HepG2 (cell line): ENCODE measurements around the gene AP5Z1. TPM values are rescaled to one million over a fixed set of nuclear protein-coding genes. Genes with fewer than 3 reads are reported as not detected.
A peak's percentile ranks its signal among the peaks of the same experiment; 100 is the strongest.

Experiments used
- ARID4A ChIP-seq: sonication (generic); formaldehyde crosslinking; IDR thresholded peaks from 2 replicates; pipeline ENCODE4 v1.5.0; 2020; ENCODE audit warnings: mild to moderate bottlenecking, missing genetic modification reagents, borderline replicate concordance
- BATF2 ChIP-seq: sonication (generic); formaldehyde crosslinking; IDR thresholded peaks from 2 replicates; pipeline ENCODE4 v1.8.0; 2022; ENCODE audit warnings: mild to moderate bottlenecking, missing genetic modification reagents, moderate library complexity
- BRCA1 ChIP-seq: sonication (generic); formaldehyde crosslinking; IDR thresholded peaks from 2 replicates; pipeline ENCODE4 v1.4.0; 2020; ENCODE audit warnings: missing genetic modification reagents
- FOXJ3 ChIP-seq: sonication (generic); formaldehyde crosslinking; IDR thresholded peaks from 2 replicates; pipeline ENCODE4 v1.4.0; 2020; ENCODE audit warnings: missing genetic modification reagents, mild to moderate bottlenecking, borderline replicate concordance
- PRDM15 ChIP-seq: sonication (generic); formaldehyde crosslinking; IDR thresholded peaks from 2 replicates; pipeline ENCODE4 v1.4.0; 2020; ENCODE audit warnings: missing genetic modification reagents
- RXRB ChIP-seq: IDR thresholded peaks from 2 replicates; pipeline ENCODE4 v1.6.1; 2016; ENCODE audit warnings: borderline replicate concordance, missing genetic modification reagents, missing compliant biosample characterization
- TBP ChIP-seq: sonication (generic); formaldehyde crosslinking; IDR thresholded peaks from 2 replicates; pipeline ENCODE4 v1.5.0; 2020; ENCODE audit warnings: missing genetic modification reagents
- TCF12 ChIP-seq, 2 experiments: fragments of 450-650 bp in 1 of 2; sonication (generic) in 1 of 2; formaldehyde crosslinking in 1 of 2; IDR thresholded peaks; 2 replicates each; pipeline versions ENCODE4 v1.6.1 to v1.8.0; 2017 to 2022; ENCODE audit warnings: antibody characterized with exemption in 1 of 2, mild to moderate bottlenecking in 1 of 2, missing genetic modification reagents in 1 of 2, moderate library complexity in 1 of 2
- ZBTB7B ChIP-seq: sonication (generic); formaldehyde crosslinking; IDR thresholded peaks from 2 replicates; pipeline ENCODE4 v1.4.0; 2020; ENCODE audit warnings: missing genetic modification reagents
- ZNF501 ChIP-seq: sonication (generic); formaldehyde crosslinking; IDR thresholded peaks from 2 replicates; pipeline ENCODE4 v1.5.1; 2020; ENCODE audit warnings: mild to moderate bottlenecking, moderate library complexity, missing genetic modification reagents
- ZNF776 ChIP-seq: sonication (generic); formaldehyde crosslinking; IDR thresholded peaks from 2 replicates; pipeline ENCODE4 v1.4.0; 2020; ENCODE audit warnings: mild to moderate bottlenecking, missing genetic modification reagents
- polyA plus RNA-seq, 8 experiments: library from polyadenylated mRNA; depleted of rRNA in 3 of 8; stranded (reverse) in 7 of 8; unstranded in 1 of 8; fragments of >200 nt; fragmentation: Illumina TruSeq in 4 of 8; extraction: Trizol in 4 of 8; gene quantifications; 2 replicates each; pipeline versions ENCODE4 v1.2.1 to v1.2.3, GENCODE V29; 2011 to 2016; ENCODE audit warnings: low read depth in 4 of 8, missing spikeins in 1 of 8, mixed read lengths in 1 of 8; ENCODE audit not compliant: insufficient read depth in 1 of 8
- total RNA-seq, 5 experiments: library from RNA; depleted of rRNA; stranded (reverse); fragments of >200 nt; fragmentation: Illumina TruSeq; extraction: Trizol; gene quantifications; 2 replicates each; pipeline ENCODE4 v1.2.3, GENCODE V29; 2016; ENCODE audit warnings: low read depth in 1 of 5
- TF ChIP-seq, protein P1 (sequence below): sonication (generic); formaldehyde crosslinking; IDR thresholded peaks from 2 replicates; pipeline ENCODE4 v1.5.0; 2020; ENCODE audit warnings: mild to moderate bottlenecking, missing genetic modification reagents
- TF ChIP-seq, protein P2 (sequence below): sonication (generic); formaldehyde crosslinking; IDR thresholded peaks from 2 replicates; pipeline ENCODE4 v1.4.0; 2020; ENCODE audit warnings: missing genetic modification reagents, borderline replicate concordance

AP5Z1 gene
- total and polyA plus RNA-seq, 2 of the 13 experiments (the other 11 are each of a cell fraction or from before 2014, with no cell fraction given) = 9.3 to 15.1 TPM

GRCh38 chr7:4753598-4754432 is 21.6 kb upstream of the AP5Z1 start (continued):
- TF ChIP-seq ARID4A (peak; percentile 33; the same call in 1 of the 2 replicates), ZBTB7B (no peak), BRCA1 (CRISPR knock-in tag) (no peak), FOXJ3 (CRISPR knock-in tag) (no peak), ZNF501 (no peak), ZNF776 (CRISPR knock-in tag) (no peak), PRDM15 (CRISPR knock-in tag) (no peak), TBP (no peak), BATF2 (CRISPR knock-in tag) (no peak), RXRB (peak; percentile 60; the same call in 1 of the 2 replicates), TCF12 (IDR thresholded peaks at IDR 0.05) (no peak), TCF12 (CRISPR knock-in tag; IDR thresholded peaks at IDR 0.05) (no peak)
- TF ChIP-seq, protein P1, sequence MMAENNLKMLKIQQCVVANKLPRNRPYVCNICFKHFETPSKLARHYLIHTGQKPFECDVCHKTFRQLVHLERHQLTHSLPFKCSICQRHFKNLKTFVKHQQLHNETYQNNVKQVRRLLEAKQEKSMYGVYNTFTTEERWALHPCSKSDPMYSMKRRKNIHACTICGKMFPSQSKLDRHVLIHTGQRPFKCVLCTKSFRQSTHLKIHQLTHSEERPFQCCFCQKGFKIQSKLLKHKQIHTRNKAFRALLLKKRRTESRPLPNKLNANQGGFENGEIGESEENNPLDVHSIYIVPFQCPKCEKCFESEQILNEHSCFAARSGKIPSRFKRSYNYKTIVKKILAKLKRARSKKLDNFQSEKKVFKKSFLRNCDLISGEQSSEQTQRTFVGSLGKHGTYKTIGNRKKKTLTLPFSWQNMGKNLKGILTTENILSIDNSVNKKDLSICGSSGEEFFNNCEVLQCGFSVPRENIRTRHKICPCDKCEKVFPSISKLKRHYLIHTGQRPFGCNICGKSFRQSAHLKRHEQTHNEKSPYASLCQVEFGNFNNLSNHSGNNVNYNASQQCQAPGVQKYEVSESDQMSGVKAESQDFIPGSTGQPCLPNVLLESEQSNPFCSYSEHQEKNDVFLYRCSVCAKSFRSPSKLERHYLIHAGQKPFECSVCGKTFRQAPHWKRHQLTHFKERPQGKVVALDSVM (CRISPR knock-in tag) = peak; percentile 89
- TF ChIP-seq, protein P2, sequence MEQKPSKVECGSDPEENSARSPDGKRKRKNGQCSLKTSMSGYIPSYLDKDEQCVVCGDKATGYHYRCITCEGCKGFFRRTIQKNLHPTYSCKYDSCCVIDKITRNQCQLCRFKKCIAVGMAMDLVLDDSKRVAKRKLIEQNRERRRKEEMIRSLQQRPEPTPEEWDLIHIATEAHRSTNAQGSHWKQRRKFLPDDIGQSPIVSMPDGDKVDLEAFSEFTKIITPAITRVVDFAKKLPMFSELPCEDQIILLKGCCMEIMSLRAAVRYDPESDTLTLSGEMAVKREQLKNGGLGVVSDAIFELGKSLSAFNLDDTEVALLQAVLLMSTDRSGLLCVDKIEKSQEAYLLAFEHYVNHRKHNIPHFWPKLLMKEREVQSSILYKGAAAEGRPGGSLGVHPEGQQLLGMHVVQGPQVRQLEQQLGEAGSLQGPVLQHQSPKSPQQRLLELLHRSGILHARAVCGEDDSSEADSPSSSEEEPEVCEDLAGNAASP (CRISPR knock-in tag) = no peak
